GM19239 (cell line): ENCODE results near the gene INCA1.

ENCODE experiments used
- DNase-seq: peaks from one replicate; pipeline ENCODE4 v3.0.0; 2011; ENCODE audit warnings: low spot score; ENCODE audit not compliant: insufficient read length
- FAIRE-seq: peaks from 2 replicates; lab custom pipeline; 2011; peaks lifted over from hg19 to GRCh38; lab: Jason Lieb, UNC

Gene INCA1

DNA sequence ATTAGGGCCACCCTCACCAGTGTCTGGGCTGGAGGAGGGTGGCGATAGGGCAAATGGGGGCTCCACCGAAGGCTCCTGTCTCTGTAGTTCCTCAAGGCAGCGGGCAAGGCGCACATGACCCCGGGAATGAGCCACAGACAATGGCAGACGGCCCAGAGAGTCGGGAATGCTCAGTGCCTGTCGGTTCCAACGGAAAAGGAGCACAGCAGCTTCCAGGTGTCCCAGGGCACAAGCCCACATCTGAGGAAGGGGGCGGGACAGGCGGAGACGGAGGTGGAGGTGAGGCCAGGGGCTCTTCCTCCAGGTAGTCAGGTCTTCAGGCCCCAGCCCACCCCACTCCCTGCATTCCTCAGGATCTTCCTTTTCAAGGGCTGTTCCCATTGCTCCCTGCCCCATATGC is 24.6 kb downstream of the INCA1 start:
- FAIRE-seq (no peak), DNase-seq (no peak)

DNA sequence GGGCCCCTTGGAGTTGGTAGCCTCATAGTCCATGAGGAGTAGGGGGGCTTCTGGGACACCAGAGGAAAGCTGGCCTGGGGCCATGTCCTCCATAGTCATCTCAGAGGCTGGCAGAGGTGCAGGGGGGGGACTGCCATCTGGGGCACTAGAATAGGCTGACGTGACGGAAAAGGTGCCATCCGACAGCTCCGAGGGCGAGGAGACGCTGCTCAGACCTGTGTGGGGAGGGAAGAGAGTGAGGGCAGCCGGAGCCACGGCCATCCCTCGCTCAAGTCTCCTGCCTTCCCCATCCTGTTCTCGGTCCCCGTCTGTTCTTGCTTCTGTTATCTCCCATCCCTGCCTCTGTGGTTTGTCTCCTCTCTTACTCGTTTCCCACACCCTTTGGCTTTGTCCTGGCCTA is 25.0 kb downstream of the INCA1 start:
- FAIRE-seq (no peak), DNase-seq (no peak)

DNA sequence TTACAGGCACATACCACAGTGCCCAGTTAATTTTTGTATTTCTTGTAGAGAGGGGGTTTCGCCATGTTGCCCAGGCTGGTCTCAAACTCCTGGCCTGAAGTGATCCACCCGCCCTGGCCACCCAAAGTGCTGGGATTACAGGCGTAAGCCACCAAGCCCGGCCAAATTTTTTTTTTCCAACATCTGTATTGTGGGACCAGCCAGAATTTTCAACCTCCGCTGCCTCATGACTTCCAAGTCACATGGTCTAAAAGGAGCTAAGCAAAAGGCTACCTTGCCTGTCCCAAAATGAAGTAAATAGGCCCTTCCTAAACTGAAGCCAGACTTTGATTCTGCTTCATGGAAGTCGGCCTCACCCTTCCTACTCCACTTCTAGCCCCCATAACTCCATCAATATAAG is 25.5 kb downstream of the INCA1 start:
- no peak for FAIRE-seq
- no peak for DNase-seq

DNA sequence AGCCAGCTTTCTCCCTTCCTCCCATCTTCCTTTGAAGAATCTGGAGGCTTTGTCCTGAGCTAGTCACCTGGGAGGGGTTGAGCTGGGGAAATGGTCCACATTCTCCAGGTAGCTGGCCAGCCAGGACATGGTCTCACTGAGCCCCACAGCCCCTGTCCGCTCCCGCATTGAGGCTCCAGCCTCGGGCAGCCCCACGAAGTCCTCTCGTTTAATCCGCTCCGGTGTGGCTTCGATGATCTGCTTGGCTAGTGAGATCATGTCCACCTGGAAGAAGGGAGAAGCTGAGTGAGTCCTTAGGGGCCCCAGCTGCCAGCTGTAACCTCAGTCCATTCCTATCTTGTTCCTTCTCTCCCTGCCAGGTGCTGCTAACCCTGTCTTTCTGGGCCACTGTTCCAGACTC is 27.0 kb downstream of the INCA1 start:
- no peak for FAIRE-seq
- no peak for DNase-seq

DNA sequence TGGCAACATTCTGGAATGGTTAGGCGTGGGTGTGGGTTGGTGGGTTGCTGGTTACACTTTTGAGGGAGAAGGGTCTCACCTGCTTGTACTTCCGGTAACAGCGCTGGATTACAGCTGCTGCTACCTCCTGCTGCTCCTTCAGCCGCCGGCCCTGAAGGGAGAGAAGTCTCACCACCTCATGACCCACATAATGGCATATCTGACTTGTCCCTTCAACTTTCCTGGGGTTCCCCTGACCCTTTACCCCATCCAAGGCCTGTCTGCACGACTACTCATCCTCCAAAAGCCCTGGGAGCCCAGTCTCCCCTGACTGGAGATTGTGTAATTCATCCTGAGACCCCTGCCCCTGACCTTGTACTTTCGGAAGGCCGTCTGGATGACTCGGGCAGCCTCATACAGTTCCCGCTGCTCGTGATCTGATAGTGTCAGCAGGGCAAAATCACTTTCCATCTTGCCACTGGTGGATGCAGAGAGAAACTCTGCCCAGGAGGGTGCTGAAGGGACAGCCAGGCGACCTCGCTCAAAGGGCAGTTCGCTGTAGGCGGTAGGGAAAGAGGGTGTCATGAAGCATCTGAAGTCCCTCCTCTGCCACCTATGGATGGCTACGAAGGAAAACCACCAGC is 27.7 kb downstream of the INCA1 start:
- DNase-seq: no peak
- no peak for FAIRE-seq

DNA sequence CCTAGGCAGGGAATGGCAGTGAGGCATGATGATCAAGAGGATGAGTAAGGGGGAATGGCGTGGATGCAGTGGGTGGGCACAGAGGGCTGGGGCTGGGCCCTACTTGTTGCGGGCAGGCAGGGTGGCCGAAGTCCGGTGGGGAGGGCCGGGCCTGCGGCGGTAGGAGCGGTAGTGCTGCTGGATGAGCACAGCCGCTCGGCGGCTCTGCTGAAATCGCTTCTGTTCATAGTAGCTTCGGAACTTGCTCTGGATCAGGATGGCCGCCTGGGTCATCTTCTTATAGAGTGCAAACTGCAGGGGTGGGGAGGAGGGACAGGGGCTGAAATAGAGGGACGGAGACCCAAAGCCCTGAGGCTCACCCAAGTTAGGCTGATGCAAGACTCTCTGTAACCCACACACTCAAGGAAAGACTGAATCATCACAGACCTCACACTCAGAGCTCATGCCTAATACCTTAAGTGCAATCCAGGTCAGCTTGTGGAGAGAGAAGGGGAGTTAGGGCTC is 28.2 kb downstream of the INCA1 start:
- FAIRE-seq (no peak), DNase-seq (no peak)

DNA sequence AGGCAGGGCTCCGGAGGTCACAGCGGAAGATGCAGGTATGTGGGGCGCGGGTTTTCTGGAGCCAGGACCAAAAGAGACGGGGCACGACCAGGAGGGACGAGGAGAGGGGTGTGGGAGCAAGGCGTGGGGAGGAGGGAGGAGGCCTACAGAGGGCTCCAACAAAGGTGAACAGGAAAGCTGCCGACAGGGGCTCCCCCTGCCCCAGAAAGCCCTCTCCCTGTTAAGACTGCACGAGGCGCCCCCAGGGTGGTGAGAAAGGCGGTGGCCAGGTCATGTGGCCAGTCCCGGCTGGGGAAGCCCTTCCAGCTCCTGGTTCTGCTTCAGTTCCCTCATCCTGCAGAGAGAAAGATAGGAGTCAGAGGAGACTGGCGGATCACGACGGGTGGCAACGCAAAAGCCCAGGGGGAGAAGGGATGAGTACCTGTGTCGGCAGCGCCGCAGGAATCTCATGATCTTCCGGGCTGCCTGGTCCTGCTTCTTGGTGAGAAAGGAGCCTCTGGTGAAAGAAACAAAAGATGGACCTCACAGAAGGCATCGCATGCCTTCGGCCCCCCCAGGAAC is 28.8 kb downstream of the INCA1 start:
- DNase-seq (no peak), FAIRE-seq (no peak)

DNA sequence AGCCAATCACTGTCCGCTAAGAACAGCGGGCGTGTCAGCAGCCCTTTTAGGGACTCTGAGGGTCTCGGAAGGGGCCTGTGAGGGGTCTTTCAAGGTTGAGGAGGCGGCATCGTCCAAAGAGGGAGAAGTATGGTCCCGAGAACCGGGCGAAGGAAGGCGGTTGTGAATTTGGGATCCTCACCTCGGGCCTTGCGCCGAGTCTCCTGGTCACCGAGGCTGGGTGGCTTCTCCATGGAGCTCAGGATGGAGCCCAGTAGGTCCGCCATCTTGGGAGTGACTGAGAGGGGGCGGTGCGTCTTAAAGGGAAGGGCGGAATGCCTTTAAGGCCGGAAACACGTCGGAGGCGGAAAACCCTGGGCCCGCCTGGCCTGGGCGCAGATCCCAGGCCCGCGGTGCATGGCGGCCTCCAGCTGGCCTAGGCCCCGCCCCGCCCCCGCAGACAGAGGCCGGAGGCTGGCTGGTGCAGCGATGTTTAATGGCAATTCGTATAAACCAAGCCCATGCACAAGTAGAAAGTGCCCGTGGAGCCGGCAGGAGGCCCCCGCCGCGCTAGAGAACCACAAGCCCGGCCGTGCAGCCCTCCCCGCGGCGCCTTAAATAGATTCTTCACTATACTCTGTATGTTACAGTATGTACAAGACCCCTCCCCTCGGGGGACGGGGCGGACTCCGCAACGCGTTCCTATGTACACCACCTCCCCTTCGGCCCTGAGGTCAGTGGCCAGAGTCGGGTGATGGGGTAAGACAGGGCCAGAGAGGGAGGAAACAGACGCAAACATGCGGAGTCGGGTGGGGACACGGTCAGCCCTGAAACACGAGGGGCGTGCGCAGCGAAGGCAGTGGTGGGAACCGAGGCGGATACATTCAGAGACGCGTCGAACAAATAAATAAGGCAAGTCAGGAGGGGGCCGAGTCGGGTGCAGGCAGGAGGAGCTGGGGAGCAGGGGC is 29.5 kb downstream of the INCA1 start, which contains the start of gene SPAG7:
Gene SPAG7 (minus strand): TSS at position 279 of the 947 bp plus-strand sequence. CDS start 13 bp downstream, at position 266.
- FAIRE-seq: no peak
- DNase-seq: peak; percentile 90

DNA sequence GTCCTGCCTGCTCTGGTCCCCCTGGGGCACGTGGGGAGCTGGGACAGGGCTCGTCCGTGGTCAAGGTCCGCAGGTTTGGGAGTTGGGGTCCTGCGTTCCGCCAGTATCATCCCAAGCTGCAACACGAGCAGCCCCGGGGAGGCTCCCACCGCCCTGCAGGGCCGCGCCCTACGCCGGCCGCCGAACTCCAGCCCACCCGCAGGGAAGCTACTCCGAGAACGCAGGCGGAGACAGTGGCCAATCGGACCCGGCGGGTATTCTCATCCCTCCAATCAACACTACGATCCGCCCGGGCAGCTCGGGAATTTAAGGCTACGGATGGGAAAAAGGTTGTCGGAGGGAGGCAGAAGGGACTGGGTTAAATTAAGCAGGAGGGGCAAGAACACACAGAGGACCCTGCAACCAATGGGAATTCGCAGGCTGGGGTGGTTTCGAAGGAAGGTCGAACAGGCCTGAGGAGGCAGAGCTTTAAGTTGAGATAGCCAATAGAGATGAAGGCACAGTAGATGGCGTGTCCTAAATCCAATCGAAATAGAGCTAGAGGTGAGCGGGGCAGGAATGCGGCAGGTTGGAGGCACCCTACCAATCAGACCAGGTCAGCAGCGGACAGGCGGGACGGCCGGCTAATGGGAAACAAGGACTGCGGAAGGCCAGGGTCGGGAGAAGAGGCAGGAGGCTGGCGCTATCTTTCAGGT is 30.3 kb downstream of the INCA1 start:
- FAIRE-seq: peak; percentile 99
- DNase-seq: peak; percentile 93

DNA sequence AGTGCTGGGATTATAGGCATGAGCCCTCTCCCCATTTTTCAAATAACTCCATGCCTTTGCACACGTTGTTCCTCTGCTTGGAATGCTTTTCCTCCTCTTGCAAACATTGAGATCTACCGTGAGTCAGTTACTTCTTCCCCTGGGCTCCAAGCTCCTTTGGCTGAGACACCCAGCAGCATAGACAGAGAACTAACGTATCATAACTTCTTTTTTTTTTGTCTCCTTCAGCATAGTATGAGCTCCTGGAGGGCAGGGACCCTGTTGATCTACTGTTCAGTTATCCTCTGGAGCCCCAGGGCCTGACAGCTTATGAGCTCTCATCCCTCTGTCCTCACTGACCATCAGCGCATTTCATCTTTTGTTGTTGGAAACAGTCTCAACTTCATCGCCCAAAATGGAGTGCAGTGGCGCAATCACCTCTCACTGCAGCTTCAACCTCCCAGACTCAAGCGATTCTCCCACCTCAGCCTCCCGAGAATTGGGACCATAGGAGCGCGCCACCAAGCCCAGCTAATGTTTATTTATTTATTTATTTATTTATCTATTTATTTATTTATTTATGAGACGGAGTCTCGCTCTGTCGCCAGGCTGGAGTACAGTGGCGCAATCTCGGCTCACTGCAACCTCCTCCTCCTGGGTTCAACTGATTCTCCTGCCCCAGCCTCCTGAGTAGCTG is 31.9 kb downstream of the INCA1 start:
- no peak for DNase-seq
- no peak for FAIRE-seq

DNA sequence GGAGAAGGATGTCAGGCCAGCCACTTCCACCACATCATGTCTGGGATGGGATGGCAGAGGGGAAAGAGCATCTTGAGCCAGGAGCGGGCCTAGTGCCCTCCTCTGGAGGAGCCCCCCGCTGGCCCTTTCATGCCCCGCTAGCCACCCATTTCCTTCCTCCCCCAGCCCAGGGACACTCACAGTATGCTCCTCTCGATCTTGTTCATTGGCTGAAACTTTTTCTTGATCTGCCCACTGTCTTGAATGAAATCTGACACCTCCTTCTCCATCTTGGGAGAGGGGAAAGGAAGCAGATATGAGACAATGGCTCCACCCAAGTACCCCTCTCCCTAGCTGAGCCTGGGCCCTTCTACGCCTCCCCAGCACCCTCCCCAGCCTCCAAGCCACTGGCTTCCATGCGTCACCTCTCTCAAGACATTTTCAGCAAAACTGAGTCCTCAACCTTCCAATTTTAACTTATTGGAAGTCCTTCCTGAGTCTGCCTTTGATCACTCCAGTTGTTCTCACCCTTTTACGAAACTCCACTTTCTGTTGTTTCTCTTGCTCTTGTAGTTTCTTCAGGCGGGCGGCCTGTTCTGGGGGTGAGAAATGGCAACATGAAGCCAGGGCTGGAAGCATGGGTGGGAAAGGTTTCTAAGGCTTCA is 36.9 kb downstream of the INCA1 start:
- FAIRE-seq: no peak
- DNase-seq: no peak

DNA sequence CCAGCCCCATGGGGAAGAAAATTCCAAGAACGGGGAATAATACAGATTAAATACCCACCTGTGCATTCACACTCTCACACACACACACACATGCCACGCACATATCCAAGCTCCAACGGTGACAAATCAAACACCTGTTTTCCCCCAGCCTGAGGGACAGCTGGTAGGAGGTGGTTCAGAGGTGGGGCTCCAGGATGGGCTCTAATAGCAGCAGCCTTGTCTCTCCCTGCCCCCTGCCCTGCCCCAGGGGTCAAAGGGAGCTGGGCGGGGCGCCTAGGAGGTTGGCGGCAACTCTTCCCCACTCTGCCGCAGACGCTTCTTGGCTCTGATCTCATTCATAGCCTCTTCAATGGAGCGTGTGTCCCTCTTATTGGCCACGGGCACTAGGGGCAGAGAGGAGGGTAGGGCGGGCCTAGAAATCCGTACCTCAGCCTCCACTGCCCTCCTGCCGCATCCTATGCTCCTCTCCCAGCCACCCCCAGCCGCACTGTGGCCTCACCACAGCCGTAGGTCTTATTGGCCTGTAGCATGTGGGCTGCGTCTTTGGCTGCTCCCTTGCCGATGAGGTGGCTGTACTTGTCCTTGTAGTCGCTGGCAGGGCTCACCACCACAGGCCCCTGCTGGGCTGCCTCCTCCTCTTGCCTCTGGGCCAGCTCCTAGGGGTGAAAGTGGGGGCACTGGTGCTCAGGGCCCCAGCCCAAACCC is 37.9 kb downstream of the INCA1 start:
- DNase-seq (no peak), FAIRE-seq (no peak)

DNA sequence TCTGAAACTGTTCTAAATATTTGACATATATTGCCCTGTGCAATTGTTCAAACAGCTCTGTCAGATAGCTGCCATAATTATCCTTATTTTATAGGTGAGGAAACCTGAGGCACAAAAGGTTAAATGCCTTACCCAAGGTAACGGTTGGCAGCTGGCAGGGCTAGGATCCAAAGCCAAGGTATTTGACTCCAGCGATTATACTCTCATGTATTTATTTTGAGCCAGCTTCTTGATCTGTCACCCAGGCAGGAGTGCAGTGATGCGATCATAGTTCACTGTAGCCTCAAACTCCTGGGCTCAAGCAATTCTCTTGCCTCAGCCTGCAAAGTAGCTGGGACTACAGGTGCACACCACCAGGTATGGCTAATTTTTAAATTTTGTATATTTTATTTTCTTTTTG is 39.2 kb downstream of the INCA1 start:
- no peak for FAIRE-seq
- no peak for DNase-seq

DNA sequence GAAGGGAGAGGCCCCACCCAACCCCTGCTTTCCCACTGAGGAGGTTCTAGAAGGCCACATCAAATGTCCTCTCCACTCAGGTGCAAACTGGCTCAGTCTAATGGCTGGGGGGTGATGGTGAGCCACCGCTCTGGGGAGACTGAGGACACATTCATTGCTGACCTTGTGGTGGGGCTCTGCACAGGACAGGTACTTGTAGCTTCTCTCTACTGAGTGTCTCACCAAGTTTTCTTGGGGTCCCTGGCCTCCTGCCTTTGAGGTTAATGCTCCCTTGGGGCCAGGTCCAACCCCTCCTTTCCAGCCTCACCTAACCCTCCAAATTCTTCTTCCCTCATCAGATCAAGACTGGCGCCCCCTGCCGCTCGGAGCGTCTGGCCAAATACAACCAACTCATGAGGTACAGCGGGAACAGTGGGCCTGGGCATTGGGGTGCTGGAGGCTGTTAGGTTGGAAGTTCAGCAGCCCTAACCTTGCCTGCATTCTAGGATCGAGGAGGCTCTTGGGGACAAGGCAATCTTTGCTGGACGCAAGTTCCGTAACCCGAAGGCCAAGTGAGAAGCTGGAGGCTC is 40.7 kb downstream of the INCA1 start:
- DNase-seq (no peak), FAIRE-seq (no peak)

DNA sequence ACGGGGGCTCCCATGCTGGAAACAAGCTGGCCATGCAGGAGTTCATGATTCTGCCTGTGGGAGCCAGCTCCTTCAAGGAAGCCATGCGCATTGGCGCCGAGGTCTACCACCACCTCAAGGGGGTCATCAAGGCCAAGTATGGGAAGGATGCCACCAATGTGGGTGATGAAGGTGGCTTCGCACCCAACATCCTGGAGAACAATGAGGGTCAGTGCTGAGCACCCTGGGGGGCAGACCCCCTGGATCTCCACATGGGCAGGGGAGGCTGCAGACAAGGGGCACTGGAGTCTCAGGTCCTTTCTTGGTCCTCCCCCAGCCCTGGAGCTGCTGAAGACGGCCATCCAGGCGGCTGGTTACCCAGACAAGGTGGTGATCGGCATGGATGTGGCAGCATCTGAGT is 42.2 kb downstream of the INCA1 start:
- DNase-seq: no peak
- no peak for FAIRE-seq

DNA sequence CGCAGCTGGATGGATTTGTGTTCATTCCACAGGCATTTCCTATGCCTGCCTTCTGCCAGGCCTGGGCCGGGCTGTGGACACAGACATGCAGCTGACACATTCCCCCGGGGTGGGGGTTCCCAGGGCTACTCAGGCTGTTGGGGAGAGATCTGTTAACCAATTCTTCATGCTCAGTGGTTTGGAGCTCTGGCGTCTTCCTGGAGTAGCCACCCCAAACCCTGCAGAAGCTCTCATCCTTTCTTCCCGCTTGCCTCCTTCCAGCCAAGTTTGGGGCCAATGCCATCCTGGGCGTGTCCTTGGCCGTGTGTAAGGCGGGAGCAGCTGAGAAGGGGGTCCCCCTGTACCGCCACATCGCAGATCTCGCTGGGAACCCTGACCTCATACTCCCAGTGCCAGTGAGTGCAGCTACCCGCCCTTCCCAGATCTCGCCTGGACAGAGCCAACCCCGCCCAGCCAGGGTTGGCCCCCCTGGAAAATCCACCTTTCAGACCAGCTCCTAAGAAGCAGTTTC is 43.8 kb downstream of the INCA1 start:
- DNase-seq: no peak
- FAIRE-seq: no peak

DNA sequence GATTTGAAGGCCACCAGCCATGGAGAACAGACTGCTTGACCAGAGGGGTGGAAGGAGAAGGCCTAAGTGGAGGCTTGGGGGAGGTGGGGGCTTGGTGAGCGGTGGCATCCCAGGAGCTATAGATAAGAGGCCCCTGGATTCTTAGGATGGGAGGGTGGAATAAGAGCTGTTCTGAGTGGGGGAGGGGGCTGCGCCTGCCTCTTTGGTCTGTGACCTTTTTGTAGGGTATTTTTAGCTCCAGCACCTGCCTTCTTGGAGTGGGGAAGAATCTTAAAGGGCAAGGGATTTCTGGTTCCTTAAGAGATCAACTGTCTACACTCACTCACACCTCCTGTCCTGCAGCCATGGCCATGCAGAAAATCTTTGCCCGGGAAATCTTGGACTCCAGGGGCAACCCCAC is 45.8 kb downstream of the INCA1 start:
- FAIRE-seq (no peak), DNase-seq (no peak)

DNA sequence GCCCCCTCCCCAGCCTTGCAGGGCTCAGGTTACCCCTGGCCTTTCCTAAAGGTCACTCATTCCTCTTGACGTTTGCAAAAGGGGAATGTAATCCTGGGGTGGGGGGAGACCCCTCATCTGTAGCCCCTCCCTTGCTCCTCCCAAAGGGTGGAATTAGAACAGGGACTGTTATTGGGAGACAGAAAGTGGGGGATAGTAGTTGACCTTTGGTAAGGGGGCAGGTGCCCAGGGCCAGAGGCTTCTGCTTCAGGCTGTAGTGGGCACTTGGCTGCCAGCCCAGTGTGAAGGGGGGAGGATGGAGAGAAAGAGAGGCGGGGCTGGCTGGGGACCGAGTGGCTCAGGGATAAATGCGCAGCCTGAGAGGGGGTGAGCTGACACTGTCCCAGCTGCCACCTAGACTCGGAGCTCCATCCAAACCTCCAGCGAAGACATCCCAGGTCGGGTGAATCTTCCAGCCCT is 46.5 kb downstream of the INCA1 start, which contains the start of gene ENO3:
Gene ENO3 (plus strand): TSS at position 374 of the 459 bp plus-strand sequence. CDS start 711 bp downstream, outside the sequence.
- FAIRE-seq (no peak), DNase-seq (no peak)
